GM19463 (cell line): ENCODE results near the gene PTGER3.

Experiments
- ATAC-seq: cut with Tn5 transposase; IDR thresholded peaks from one replicate; pipeline ENCODE4 v1.9.1; 2021; ENCODE audit warnings: mild to moderate bottlenecking, moderate library complexity; ENCODE audit not compliant: unreplicated experiment

Gene PTGER3

DNA sequence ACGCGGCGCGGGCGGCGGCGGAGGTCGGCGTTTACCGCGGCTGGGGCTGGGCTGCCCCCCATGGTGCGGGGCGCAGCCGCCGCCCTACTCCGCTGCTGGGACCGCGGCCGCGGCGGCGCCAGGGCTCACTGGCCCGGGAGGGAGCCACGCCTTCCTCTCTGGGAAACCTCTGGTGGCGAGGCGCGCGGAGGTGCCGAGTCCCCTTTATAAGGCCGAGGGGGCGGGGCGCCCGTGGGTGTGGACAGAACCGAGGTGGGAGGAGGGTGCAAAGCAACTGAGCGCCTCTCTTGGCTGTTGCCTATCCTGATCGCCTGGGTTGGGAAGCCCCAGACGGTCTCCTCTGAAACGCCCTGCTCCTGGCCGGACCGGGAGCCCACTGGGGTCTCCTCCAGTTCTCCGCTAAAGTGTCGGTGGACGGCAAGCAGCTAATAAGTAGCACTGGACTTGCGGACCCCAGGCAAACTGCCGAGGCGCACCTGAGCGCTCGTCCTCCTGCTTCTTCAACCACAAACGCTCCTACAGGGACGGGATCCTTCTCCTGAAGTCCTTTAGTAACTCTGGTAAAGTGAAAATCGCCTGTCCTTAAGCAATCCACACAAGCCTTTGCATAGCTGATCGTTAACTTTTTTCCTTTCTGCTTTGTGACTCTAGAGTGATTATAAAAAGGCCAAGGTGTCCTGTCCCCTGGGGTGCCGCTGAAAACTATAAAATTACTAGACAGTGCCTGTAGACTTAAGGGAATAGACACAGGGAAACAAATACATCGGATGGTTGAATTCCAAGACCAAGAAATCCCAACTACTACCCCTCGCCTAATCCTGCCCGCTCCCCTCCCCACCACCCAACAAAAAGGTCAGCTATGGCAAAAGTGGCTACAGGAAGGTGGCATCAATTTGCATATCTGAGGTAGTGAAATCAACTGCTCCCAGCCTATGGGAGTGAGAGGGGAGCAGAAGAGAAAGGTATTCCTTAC, at the start of gene PTGER3:
TSS of gene PTGER3 (minus strand) at position 182 of the 973 bp plus-strand sequence. CDS start 239 bp downstream, outside the sequence.
- peak; percentile 64 for ATAC-seq

DNA sequence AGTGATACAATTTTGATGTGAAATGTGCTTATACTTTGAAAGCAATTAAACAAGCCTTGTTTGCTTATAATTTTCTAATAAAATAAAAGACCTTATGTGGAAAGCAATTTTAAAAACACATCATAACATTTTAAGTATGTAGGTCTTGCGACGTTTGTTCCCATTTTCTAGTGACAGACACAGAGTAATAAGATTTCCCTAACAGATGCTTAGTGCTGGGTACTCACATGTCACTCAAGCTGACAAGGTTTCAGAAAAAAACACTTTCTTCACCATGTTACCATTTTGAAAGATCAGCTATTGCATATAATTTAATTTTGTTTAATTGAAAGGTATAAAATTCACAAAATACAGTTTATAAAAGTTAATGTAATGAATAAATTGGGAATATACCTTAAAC, 47.3 kb upstream of the PTGER3 start:
- ATAC-seq: no peak

DNA sequence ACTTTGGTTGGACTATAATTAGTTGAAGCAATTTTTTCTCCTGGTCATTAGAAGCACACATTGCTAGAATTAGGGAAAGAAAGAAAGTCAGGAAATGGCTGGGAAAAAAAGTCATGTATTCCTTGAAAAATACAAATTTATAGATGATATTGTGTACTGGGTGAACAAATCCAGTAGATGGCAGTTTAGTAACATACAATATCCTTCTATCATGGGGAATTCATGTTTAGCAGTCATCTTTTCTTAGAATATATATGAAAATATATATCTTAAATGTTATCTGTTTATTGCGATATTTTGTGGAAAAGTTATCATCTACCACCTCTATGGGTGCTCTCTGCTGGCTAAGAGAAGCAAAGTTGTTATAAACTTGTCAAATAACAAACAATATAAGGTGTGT, 46.3 kb upstream of the PTGER3 start:
- ATAC-seq: no peak

DNA sequence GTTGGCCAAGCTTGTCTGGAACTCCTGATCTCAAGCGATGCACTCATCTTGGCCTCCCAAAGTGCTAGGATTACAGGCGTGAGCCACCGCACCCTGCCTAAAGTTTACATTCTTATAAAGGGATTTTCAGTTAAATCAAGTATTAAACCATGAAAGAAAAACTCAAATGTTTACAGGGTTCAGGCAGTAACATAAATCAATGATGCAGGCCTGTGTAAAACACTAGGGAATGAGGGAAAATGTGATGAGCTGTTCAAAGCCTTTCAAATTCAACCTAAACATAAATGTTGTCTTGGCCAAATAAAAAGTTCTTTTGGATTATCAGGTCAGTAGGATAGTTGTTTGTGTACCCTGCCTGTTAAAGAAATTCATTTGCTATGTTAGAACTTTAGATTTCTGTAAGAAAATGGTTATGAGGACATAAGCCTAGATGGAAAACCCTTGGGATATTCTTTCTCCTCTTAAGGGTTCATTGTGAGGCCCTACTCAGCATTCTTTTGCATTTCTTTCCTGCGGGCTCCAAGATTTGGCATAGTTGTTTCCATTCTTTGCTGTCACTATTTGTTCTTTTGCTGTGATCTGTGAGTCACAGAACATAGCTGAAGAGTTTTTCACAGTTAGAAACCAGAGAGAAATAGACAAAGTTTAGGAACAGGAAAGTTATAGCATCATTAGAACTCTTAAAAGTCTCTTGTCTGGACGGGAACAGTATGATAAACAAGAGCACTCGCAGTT, 42.1 kb upstream of the PTGER3 start:
- ATAC-seq: no peak

DNA sequence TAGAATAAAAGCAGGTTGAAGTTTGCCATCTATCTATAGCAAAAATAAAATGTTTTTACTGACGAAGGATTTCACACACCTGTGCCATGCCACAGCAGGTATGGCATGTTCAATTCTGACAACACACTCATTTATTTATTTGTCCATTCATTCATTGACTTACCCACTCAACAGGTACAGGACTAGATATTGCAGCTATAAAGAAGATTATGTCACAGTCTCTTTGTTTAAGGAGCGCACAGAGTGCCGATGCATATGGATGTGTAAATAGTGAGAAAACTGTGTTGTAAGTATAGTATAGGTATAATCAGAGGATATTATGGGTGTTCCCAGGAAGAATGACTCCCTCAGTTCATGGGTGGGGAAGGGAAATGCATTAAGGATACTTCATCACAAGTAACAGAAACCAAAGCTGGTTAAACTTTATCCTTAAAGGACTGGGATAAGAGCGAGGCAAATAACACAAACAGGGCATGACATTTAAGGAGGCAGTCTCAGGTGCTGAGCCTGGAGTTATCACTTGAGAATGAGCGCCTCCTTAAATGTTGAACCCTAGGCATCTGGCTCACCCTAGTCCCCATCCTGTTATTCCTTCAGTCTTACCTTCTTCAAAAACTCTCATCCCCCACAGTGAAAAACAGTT, 41.1 kb upstream of the PTGER3 start:
- no peak for ATAC-seq

DNA sequence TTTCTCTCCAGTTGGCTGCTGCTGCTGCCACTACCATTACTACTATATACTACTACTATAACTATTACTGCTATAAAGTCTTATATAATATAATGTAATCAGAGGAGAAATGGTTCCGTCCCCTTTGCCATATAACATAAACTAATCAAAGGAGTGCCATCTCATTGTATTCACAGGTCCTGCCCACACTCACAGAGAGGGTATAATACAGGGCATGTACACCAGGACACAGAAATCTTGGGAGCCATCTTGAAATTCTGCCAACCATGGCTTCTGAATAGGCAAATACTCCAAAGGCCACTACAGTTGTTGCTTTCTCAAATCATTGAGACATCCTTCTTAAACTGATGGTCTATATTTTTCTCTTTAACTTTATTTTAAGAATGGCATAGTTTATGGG, 40.1 kb upstream of the PTGER3 start:
- no peak for ATAC-seq

DNA sequence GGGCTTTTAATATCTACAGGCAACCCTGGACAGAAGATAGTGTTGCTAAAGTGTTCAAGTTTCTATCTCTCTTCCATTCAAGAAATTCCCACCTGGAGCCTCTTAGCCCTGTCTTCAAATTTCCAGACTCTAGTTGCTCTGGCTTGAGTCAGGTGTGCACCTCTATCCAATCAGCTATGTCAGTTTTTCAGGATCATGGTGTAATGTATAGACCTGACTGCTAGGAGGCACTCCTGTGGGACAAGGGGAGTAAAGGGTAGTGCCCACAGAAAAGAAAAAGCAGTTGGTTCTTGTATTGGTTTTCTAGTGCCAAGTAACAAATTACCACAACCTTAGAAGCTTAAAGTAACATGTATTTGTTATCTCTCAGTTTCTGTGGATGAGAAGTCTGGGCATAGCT, 39.4 kb upstream of the PTGER3 start:
- no peak for ATAC-seq

DNA sequence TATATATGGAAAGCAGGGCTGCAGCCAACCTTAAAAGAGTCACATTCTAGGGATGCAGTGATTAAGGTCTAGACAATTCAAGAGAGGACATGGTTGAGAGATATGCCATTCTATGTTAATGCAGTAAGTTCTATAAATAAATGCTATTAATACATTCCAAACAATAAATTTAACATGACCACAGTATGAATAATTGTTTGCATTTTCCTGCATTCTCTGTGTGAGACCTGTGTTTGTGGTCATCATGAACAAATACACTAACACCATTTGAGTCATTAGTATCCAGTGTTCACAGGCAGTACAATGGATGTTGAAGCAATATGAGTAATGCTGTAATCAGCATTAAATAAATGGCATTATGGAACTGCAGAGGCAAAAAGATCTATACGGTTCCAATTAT, 38.7 kb upstream of the PTGER3 start:
- no peak for ATAC-seq

DNA sequence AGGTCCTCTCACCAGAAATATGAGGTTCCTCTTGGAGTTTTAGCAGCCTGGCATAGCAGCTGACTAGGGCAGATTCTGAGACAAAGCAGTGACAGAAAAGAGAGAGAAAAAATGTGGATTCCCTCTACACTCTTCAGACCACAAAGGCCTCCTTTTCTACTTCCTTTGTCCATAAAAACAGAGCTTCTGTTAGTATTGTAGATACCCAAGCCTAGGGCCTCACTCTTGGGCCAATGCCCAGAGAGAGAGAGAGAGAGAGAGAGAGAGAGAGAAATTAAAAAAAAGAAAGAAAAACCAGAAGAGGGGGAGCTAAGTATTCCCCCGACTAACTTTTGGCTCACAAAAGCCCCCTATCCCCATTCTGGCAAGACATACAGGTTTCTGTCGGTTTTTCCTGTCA, 35.7 kb upstream of the PTGER3 start:
- no peak for ATAC-seq

DNA sequence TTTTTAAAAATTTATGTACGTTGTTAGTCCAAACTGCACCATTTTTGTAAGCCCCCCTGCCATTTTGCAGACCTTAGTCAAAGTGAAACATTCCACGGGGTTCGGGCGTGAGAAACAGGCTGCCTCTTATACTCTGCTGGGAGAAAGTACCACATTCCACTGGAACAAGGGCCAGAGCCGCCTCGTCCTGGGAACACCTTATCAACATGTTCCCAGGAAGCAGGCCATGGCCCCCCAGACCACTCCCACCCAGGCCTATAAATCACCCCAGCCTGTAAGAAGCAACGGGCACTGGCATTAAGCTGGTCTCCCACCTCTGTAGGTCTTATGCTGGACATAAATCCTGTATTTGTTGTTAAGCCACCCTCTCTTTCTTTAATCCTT, 34.1 kb upstream of the PTGER3 start:
- ATAC-seq: no peak

DNA sequence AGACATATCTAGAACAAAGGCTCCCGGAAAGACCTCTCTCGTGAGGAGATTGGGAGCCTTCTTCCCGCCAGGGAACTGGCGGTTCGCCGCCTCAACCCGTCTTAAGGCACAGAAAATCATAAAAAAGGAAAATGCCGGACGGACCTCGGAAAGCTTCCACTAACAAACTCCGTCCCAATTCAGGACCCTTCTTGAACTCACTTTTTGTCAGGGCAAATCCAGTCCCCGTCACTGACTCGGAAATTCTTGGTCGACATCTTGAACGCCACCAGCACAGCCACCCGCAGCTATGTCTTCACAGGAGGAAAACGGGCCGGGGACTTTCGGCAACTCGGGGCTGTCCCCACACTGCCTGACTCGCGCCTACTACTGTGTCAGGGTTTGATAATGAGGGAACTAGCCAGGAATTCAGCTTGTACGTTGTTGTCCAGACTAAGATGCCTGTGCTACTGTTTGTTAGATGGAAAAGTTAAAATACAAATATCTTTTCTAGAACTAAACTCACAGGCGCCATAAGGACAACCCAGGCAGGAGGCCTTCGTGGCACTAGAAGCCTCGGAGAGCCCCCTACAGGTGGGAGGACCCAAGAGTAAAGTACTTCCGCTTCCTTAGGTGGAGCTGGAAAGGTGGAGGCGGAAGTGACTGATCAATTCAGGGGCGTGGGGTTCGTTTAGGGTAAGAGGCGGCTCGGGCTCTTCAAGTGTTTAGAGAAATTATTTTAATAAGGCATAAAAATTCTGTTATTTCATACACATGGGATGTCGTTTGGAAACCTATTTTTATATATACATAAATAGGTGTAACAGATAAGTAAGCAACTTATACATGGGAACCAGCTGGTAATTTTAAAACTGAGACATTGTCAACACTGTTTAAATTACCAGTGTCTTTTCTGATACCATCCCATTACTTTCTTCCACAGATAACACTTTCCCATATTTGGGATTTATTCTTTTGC, 33.4 kb upstream of the PTGER3 start, which contains the start of gene ZRANB2:
TSS of gene ZRANB2 (minus strand) at position 297 of the 958 bp plus-strand sequence. CDS start at position 257, 40 bp downstream.
- peak; percentile 99 for ATAC-seq

DNA sequence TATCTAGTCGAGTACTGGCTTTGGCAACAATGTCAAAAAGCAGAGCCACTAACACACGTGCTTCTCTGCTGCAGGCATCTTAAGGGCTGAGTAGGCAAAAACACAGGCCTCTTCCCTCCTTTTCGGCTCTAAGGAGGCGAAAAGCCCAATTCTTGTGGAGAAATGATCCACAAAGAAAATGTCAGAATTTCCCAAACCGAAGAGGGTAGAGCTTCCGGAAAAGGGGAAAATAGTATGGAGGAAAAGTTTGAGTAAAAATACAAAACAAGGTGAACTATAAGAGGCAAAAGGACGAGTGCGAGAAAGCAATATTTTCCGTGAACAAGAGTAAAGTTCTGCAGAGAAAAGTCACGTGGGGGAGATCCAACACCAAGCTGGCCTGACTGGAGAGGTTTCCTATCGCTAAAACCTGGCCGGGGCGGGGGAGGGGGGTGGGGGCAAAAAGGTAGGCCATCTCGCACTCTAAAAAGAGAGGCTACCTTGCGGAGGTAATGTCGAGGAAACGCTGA, 32.7 kb upstream of the PTGER3 start:
- peak; percentile 8 for ATAC-seq

DNA sequence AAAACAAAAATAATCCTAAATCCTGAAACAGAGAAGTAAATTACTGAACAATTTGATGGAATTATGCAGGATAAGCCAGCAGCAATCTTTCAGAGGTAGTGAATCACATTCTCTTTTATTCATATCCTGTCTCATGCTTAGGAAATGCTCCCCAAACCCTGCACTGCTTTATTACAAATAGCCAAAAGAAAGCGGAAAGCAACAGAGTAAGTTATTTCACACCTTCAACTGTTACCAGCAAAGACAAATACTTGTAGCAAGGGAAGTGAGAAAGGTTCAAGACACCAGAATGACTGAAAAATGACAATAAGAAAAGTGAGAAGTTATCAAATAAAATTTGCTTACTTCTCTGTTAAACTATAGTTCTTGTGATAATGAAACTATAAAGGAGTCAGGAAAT, 27.1 kb upstream of the PTGER3 start:
- ATAC-seq: no peak

DNA sequence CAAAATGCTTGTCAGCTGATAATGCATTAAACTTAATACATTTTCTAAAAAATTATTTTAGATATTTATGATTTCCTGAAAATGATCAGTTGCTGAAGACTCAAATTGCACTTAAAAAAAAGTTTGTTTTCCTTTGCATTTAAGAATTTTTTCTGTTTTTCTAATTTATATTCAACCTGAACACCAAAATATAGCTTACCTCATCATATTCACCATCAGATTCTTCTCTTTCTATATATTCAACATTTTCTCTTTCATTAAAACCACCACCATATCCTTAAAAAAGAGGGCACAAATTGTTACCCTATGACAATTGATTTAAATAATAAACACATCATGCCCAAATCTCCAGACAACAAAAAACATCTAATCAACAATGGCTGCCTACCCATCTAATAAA, 24.7 kb upstream of the PTGER3 start:
- no peak for ATAC-seq

DNA sequence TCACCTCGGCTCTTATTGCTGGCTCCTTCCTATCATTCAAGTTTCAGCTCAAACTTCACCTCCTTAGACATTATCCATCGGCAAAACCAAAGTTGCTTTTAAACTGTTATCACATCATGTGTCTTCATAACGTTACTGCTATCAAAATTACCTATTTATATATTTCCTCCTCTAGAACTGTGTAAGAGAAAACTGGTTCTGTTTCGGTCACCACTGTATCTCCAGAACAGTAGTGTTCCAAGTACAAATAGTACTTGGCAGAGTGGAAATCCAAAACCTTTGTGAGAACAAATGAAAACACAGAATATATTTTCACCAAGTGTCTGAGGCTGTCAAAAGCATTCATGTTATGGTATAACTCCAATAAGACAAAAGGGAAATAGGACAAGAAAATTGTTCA, 24.1 kb upstream of the PTGER3 start:
- no peak for ATAC-seq

DNA sequence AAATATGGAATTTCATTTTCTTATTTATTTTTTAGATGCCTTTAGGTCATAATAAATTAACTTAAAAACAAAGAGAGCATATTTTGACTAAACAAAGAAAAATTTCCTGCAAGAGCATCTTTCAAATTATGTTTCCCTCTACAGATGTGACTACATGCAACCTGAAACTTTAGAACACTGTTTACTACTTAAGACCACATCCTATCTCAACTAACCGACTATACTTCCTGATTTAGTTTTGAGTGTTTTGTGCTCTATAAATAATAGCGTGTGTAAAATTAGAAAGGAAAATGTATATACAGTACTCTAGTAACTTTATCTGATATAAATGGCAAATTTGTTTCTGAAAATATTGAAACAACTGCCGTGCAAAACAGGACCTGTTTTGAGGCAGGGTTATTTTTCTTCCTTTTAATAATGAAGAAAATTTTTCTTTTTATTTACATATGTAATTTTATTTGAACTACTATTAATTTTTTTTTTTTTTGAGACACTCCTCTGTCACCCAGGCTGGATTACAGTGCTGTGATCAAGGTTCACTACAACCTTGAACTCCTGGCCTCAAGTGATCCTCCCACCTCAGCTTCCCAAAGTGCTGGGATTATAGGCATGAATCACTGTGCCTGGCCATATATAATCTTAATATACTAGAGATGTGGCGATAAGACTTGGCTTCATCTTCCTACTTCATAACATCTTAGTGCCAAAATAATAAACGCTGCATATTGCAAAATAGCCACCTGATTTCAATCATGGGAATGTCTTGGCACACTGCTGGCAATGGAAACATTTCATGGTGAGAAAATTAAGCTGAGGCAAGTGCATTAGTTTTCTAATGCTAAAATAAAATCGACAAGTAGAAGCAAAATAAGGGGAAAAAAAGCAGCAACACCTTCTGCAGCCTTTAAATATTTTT, 21.0 kb upstream of the PTGER3 start:
- peak; percentile 68 for ATAC-seq

DNA sequence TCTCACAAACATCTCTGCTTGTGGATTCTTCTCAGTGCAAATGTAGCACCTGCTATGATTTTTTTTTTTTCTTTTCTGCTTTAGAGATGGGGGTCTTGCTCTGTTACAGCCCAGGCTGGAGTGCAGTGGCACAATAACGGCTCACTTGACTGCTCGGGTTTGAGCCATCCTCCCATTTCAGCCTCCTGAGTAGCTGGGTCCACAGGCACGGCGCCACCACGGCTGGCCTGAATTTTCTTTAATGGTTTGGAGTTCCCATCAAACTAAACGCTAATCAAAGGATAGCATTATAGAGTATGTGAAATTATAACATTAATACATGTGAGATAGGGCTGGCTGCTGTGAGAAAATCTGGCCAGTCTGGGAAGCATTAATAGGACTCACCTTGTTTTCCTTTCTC, 7.2 kb upstream of the PTGER3 start:
- ATAC-seq: no peak

DNA sequence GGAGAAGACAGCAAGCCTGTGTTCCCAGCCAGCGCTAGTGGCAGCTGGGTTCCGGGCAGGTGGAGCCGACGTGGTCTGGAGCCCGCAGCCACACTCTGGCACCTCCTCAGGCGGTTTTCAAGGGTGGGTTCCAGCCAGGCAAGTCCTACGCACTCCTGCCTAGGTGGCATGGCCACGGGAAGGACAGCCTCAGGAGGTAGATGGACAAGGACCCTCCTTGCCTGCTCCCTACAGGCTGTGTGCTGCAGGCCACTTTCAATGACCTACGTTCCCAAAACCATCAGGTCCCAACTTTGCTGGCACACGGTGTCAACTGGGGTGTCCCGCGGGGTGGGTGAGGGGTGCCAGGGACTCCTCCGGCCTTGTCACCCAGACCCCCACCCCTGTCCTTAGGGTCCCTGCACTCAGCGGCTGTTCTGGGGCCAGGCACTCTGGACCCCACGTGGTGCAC, 6.7 kb upstream of the PTGER3 start:
- ATAC-seq: no peak

DNA sequence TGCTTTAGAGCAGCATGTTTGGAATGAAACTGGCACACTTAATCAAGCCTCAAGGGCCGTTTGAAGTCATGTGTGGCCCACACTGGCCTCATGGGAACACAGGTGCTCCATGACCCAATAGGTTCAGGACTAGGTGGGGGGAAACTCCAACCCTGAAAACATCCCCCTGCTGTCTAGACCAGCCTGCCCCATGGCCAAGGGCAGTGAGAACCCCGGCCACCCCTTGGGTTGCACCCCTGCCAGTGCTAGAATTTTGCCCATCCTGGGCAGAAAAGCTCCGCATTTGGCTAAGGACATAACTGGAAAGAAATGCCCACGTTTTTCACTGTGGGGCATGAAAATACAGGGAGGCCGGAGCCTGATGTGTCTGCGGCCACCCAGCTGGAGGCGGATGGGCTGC, 6.1 kb upstream of the PTGER3 start:
- ATAC-seq: no peak
